D721Med (cell line): ENCODE results near the gene DOCK9.

Experiments
- DNase-seq: peaks from one replicate; pipeline ENCODE4 v3.0.0; 2011; ENCODE audit warnings: low spot score; ENCODE audit not compliant: insufficient read length
- FAIRE-seq: peaks from 2 replicates; lab custom pipeline; 2011; peaks lifted over from hg19 to GRCh38; lab: Jason Lieb, UNC
- TF ChIP-seq, protein P1 (sequence below): IDR thresholded peaks from 2 replicates; pipeline ENCODE4 v1.5.1; 2012; ENCODE audit warnings: mild to moderate bottlenecking, control low read depth; ENCODE audit not compliant: insufficient read depth; ENCODE audit errors: missing control alignments

Gene DOCK9

DNA sequence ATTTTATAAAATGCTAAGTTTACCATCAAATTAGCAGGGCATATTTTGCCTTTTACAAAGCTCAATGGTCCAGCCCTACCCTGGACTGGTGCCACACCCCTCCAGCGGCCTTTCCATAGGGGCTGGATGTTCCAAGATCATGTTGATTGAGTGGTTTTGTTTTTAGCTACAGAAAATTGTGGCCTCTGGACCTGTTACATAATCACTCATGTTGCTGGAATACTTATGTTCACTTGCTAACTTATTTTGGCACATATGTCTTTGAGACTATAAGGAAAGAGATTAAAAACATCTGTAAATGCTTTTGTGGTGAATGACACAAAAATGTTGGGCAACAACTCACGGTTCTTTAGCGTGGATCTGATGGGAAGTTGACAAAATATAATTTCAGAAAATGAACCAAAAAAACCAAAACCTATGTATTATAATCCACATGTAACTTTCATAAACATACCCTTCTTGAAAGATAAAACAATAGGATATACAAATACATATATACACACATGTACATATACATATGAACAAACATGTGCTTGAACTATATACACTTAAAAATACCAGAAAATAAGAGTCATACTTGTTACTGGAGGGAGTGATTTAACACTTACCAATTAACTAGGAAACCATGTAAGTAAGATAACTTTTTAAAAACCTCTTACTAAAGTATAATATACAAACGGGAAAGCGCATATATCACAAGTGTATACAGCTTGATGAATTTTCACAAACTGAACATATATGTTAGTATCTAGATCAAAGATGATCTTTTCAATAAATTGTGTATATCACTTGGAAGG is 178.8 kb downstream of the DOCK9 start:
- TF ChIP-seq, protein P1, sequence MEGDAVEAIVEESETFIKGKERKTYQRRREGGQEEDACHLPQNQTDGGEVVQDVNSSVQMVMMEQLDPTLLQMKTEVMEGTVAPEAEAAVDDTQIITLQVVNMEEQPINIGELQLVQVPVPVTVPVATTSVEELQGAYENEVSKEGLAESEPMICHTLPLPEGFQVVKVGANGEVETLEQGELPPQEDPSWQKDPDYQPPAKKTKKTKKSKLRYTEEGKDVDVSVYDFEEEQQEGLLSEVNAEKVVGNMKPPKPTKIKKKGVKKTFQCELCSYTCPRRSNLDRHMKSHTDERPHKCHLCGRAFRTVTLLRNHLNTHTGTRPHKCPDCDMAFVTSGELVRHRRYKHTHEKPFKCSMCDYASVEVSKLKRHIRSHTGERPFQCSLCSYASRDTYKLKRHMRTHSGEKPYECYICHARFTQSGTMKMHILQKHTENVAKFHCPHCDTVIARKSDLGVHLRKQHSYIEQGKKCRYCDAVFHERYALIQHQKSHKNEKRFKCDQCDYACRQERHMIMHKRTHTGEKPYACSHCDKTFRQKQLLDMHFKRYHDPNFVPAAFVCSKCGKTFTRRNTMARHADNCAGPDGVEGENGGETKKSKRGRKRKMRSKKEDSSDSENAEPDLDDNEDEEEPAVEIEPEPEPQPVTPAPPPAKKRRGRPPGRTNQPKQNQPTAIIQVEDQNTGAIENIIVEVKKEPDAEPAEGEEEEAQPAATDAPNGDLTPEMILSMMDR = no peak
- no peak for DNase-seq
- no peak for FAIRE-seq

DNA sequence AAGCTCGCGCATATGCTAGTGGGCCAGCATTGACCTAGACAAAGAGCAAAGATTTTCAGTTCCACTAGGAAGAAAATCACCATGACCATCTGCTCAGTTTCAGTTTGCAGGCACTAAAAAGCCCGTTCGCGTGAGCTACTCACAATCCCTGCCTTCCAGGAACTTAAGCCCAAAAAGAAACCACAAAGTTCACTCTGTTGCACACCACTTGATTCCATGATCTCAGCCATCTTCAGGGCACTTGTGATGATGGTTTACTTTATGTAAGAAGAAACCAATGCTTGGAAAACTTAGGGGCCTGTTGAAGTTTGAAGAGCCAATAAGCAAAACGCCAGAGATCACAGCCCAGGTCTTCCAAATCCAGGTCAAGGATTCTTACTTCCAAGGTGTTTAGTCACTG is 180.4 kb downstream of the DOCK9 start:
- DNase-seq = no peak
- TF ChIP-seq, protein P1 = no peak
- FAIRE-seq = no peak

DNA sequence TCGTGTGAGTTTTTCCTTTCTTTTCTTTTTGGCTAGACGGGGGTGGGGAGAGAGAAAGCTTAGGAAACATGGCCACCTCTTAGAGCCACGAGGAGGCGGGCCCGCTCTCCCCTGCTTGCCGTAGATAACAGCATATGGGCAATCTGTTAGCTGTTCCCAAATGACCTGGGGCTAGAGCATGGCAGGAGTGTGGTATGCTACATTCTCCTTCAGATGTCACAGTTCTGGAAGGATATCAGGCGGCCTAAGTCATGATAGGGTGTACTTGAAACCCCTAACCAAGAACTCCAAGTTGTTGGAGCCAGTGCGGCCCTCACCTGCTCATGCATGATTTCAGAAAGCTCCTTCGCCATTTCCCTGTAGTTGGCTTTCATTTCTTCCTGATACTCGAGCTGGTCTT is 181.1 kb downstream of the DOCK9 start:
- TF ChIP-seq, protein P1 = no peak
- no peak for DNase-seq
- no peak for FAIRE-seq

DNA sequence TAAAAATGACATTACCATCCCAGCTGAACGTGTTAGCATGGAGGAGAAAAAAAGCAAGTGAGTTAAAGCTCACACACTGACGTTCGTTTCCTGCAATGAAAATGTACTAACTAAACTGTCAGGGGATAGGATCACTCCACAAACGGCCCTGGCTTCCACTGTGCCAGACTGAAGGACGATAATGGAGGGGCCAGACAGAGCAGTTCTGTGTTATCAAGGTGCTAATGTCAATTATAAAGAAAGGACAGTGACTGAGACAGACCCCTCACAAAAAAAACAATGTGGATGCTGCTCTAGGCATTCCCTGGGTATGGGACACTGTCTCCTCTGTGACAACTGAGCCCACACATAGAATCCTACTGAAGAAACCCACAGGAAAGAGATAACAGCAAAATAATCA is 181.7 kb downstream of the DOCK9 start:
- DNase-seq (no peak), FAIRE-seq (no peak)
- TF ChIP-seq, protein P1 = no peak

DNA sequence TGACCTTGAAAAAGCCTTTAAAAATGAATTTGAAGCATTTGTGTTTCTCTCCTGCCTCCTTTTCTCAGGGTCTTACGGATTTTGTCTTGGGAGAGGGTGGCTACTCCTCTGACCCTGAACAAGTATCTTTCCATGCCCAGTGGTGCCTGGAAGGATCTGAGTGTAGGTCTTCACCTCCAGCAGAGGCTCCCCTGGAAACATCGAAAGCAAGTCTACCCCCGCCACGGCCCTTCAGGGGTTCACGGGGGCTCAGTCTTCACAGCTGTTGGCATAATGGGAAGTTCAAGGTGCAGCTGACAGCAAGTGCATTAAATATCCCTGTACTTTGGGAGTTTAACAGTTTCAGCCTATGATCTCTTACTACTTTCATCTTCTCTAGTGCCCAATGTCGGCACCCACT is 182.6 kb downstream of the DOCK9 start:
- FAIRE-seq (no peak), DNase-seq (no peak)
- TF ChIP-seq, protein P1 = no peak

DNA sequence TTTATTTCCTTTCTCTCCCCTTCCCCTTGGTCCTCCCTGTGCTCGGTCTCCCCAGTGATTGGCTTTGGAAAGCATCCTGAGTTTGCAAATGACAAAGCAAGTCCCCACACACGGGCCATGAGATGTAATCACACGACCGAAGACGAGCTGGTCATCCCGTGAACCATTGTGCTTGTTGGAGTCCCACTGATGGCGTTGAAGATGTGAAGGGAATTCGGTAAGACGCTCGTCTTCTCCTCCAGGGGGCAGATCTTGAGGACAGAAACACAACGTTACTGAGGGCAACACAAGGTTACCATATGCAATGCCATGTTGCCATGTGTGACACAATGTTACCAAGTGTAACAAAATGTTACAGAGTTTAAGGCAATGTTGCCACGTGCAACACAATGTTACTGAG is 183.4 kb downstream of the DOCK9 start:
- FAIRE-seq (no peak), DNase-seq (no peak)
- TF ChIP-seq, protein P1 = no peak

DNA sequence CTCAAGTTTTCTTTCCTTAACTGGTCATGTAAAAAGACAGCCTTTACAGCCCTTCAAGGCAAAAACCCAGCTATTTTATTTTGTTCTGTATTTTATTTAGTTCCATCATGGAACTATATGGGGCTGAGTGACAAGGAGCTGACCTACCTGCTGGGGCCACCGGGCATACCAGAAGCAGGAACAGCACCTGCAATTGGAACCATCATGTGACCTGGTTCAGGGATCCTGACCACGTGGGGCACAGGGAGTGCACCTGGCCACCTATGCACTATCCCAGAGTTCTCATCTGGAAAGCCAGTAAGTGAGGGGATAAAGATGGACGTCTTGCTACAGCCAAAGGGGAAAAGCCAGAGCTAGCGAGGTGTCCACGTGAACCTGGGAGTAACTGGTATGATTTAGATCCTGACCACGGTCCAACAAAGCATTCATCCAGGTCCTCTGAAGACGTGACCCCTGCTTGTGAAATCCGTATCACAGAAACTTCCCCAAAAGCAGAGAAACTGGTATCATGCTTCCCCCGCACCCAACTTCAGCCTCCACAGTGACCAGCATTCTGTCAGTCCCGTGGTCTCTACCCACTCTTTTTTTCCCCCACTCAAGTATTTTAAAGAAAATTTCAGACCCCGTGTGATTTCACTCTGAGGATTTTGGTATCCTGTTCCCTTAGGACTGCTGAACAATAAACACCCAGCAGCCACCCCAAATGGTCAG is 184.9 kb downstream of the DOCK9 start:
- no peak for DNase-seq

More for the DNA sequence above, 184.9 kb downstream of the DOCK9 start:
- TF ChIP-seq, protein P1 = no peak
- no peak for FAIRE-seq
